Stimulated activated CD4-positive, alpha-beta T cell treated with anti-CD3 and anti-CD28 coated beads, Interleukin-4, amount 100 ng/mL, for 4 hours (primary cell): Measurements from ENCODE around the gene FTCD.
"Not testable (repeated sequence)": the region's sequence is repeated elsewhere in the genome, so short reads cannot be mapped to it uniquely, and the experiment has no call there.

Experiments
- DNase-seq, 2 experiments: peaks; one replicate each; pipeline ENCODE4 v3.0.0-alpha.2; 2020

Gene FTCD

GRCh38 chr21:46155514-46156377, at the start of gene FTCD:
Gene FTCD, minus strand, starts transcription at chr21:46155579. Its CDS starts 56 bp downstream, at chr21:46155523.
- no peak for DNase-seq

- no peak for DNase-seq
Observed at GRCh38 chr21:46205166-46205565, 49.8 kb upstream of the FTCD start.

- no peak for DNase-seq
Observed at GRCh38 chr21:46203203-46203600, 47.8 kb upstream of the FTCD start.

- no peak for DNase-seq
Observed at GRCh38 chr21:46202592-46203202, 47.3 kb upstream of the FTCD start.

GRCh38 chr21:46200877-46201803, 45.8 kb upstream of the FTCD start:
- not testable (repeated sequence) for DNase-seq

- DNase-seq, result no peak
Observed at GRCh38 chr21:46199436-46200373, 44.3 kb upstream of the FTCD start.

GRCh38 chr21:46196733-46197132, 41.4 kb upstream of the FTCD start:
- DNase-seq, result no peak

GRCh38 chr21:46195595-46196195, 40.3 kb upstream of the FTCD start:
- no peak for DNase-seq

GRCh38 chr21:46194374-46195334, 39.3 kb upstream of the FTCD start:
- DNase-seq, result no peak

- DNase-seq, result no peak
Observed at GRCh38 chr21:46193829-46194373, 38.5 kb upstream of the FTCD start.

- no peak for DNase-seq
Observed at GRCh38 chr21:46191686-46192575, 36.6 kb upstream of the FTCD start.

GRCh38 chr21:46191257-46191685, 35.9 kb upstream of the FTCD start:
- no peak for DNase-seq

GRCh38 chr21:46190491-46191131, 35.2 kb upstream of the FTCD start:
- DNase-seq, result no peak

GRCh38 chr21:46189959-46190490, 34.6 kb upstream of the FTCD start:
- DNase-seq, result no peak

- DNase-seq, result no peak
Observed at GRCh38 chr21:46189213-46189958, 34.0 kb upstream of the FTCD start.

GRCh38 chr21:46188226-46189212, 33.1 kb upstream of the FTCD start:
- DNase-seq, result no peak
